ENCODE data around the gene ZNF445.
"Not testable (repeated sequence)": the region's sequence is repeated elsewhere in the genome, so short reads cannot be mapped to it uniquely, and the experiment has no call there.

The ZNF445 gene

DNA sequence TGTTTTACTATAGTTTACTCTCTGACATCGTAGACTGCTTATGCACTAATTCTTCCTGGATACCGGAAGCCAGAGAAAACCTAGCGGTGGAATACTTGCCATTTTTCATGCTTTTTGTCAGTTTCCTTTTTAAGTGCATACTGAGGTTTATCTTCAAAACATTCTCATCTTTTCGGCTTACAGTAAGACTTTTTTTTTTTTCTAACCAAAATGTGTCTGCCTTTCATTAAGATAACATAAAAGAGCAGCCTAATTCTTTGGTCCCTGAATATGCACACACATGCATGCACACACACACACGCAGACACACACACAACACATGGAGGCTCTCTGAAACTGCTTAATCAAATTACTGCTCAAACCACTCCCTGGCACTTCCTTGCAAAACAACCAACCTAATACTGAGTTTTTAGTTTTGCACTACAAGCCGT lies 1.3 kb downstream of the ZNF445 start:
- DNase-seq (ENCODE audit: low spot score), result peak; percentile 42

DNA sequence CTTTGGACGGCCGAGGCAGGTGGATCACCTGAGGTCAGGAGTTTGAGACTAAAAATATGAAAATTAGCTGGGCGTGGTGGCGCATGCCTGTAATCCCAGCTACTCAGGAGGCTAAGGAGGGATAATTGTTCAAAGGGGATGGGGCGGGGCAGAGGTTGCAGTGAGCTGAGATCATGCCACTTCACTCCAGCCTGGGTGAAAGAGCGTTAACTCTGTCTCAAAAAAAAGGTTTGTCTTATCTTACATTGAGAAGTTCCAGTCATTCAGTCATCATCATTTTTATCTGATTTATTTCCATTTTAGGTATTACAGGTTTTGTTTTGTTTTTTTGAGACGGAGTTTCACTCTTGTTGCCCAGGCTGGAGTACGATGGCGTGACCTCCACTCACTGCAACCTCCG lies 2.6 kb downstream of the ZNF445 start:
- not testable (repeated sequence) for DNase-seq (ENCODE audit: low spot score)

DNA sequence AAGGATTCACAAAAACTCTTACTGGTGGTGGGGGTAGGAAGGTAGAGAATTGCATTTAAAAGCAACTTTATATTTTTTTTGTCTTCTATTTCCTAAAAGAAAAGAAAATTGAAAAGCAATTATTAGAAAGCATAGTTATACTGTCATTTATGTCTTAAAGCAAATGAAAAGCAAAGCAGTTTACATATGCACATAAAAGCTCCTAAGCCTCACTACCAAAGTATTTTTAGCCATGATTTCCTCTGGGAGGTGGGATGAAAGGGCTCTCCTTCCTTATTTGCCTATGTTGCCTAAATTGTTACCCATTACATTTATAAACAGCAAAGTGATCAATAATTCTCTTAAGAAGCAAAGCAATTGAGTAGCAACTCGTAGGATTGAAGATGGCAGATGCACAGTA lies 7.0 kb downstream of the ZNF445 start:
- DNase-seq (ENCODE audit: low spot score), result no peak

DNA sequence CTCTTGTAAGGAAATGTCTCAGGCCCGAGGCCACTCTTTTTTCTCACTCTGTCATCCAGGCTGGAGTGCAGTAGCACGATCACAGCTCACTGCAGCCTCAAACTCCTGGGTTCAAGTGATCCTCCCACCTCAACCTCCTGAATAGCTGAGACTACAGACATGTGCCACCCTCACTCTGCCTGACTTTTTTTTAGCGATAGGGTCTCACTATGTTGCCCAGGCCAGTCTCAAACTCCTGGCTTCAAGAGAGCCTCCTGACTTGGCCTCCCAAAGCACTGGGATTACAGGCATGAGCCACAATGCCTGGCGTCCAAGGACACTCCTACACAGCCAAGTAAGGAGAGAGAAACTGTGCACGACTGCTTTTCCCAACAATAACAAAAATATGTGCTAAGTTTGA lies 7.6 kb downstream of the ZNF445 start:
- DNase-seq (ENCODE audit: low spot score), result no peak

DNA sequence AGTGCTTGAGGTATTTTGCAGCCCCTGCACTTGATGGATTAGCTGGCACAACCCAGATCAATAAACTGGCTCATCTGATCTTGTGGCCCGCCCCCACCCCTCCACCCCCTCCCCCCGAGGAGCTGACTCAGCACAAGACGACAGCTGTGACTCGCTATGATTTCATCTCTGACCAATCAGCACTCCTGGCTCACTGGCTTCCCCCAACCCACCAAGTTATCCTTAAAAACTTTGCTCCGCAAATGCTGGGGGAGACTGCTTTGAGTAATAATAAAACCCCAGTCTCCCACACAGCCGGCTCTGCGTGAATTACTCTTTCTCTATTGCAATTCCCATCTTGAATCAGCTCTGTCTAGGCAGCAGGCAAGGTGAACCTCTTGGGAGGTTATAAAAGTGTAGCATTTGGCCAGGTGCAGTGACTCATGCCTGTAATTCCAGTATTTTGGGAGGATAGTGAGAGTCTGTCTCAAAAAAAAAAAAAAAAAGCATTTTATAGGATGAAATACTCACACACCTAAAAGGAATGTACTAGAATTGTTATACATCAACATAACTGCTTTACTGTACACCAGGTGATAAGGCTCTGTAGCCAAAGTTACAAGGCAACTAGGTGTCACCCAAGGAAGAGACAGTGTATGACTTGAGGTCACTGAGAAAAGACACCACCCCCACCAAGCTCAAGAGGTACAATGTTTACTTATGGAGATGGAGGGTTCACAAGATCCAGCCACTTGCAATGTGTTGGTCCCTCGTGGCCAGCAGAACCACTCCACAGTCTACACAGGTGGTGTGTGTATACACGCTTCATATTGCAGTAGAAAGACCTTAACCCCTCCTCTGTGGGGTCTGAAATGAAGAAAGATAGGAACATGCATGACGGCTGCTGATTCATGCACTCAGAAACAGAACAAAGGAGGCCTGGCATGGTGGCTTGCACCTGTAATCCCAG lies 8.6 kb downstream of the ZNF445 start:
- no peak for DNase-seq (ENCODE audit: low spot score)

DNA sequence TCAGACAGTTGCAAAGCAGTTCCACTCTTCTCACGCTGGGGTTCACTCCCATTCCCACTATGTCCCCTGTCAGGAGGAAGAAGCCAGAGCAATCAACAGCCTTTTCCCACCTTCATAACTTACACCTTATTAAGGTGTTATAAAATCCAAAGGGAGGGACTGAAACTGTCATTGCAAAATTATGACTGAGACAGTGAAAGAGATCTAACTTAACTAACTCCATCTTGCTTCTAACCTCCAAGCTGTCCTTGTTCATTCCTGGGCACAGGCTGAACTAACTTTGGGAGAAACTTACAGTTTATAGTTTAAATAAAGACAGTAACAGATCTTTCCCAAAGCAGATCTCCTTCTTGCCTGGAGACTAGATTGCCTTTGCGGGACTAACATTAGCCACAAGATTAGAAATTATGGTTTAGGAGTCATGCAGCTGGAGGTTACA lies 9.4 kb downstream of the ZNF445 start:
- DNase-seq (ENCODE audit: low spot score), result not testable (repeated sequence)

DNA sequence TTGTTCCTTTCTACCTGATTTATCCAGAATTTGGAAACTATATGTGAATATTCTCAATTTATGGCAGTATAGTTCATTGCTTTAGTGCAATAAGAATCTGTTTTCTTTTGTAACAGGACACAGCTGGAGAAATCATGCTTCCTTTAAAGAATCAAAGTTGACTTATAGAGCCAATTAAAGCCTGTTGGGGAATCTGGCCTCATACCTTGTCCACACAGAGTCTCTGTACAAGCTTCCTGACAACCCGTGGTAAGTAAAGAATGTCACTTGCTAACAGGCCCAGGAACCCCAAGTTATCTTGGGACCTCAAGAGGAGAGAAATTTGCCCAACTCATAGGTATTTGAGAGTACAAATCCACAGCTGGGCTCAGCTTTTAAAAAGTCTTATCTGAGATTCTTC lies 10.2 kb downstream of the ZNF445 start:
- DNase-seq (ENCODE audit: low spot score), result no peak

DNA sequence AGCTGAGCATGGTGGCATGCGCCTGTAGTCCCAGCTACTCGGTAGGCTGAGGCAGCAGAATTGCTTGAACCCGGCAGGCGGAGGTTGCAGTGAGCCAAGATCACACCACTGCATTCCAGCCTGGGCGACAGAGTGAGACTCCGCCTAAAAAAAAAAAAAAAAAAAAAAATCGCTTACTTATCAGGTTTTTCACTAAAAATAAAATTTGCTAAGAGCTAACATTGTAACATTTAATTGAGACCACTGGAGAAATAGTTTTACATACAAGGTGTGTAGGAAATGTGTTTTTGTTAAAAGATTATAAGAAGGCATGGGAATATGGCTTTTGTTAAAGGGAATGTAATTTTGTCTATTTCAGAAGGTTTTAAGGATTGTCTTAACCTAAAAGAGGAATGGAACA lies 12.6 kb downstream of the ZNF445 start:
- not testable (repeated sequence) for DNase-seq (ENCODE audit: low spot score)

DNA sequence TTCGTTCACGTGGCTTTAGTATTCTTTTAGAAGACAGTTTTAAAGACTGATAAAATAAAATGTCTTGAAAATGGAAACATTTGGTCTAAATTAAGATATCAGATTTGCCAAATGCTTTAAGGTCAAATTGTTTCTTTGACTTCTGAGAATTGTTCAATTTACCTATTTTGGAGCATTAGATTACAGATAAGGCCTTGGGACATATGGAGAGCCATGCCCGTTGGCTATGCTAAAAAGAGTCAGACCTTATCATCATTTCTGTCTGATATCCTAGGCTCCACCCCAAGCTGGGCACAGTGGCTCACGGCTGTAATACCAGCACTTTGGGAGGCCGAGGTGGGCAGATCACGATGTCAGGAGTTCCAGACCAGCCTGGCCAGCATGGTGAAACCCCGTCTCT lies 13.0 kb downstream of the ZNF445 start:
- no peak for DNase-seq (ENCODE audit: low spot score)

DNA sequence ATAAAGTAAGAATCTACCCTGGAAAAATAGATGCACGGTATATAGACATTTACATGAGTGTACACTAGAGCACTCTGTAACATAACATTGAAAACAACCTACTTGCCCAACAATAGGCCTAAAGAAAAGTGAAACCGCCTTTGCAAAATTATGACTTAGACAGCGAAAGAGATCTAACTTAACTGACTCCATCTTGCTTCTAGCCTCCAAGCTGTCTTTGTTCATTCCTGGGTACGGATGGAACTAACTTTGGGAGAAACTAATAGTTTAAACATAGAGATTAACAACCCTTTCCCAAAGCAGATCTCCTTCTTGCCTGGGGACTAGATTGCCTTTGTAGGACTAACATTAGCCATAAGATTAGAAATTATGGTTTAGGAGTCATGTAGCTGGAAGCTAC lies 17.4 kb downstream of the ZNF445 start:
- DNase-seq (ENCODE audit: low spot score), result not testable (repeated sequence)

DNA sequence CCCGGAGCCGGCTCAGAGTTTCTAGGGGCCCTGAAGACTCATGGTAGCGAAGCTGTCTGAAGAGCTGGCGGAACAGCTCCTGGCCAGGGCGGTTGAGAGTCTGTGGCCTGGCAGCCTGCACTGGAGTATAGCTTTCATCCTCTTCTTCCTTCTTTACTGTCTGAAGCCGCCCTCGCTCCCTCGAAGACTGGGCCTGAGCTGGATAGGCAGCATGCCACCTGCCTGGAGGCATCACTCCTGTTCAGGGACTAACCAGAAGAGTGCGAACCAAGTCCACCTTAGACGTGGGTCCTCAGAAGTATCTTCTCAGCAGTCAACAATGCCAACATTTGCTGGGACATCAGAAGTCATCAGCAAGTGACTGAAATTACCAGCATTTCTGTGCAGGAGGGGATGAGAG lies 22.2 kb downstream of the ZNF445 start:
- DNase-seq (ENCODE audit: low spot score), result no peak

DNA sequence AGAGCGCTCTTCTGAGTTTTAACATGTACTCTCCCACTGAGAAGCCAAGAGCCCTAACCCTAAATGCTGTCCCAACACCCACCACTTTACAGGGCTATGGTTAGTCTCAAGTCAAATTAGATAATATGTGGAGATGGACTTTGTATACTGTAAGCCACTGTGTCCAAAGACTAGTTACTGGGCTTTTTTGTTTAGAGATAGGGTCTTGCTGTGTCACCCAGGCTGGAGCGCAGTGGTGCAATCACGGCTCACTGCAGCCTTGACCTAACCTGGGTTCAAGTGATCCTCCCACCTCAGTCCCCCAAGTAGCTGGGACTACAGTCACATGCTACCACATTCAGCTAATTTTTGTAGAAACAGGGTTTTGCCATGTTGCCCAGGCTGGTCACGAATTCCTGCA lies 23.2 kb downstream of the ZNF445 start:
- no peak for DNase-seq (ENCODE audit: low spot score)

DNA sequence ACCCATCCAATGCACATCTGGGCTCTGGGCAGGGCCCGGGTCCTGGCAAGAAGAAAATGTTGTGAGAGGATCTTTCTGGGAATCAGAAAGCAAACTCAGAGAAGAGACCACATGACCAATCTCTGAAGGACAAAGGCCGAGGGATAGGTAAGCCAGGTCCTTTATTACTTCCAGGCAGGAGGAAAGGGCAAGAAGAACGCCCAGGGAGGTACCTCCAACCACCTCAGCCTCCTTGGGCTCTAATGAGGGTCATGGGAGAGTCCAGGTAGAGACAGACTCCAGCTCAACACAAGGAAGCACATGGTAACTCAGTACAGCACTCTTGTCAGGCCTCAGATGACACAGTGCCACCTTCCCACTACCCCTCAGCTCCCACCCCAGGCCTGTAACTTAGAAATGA lies 26.0 kb downstream of the ZNF445 start:
- DNase-seq (ENCODE audit: low spot score), result no peak

DNA sequence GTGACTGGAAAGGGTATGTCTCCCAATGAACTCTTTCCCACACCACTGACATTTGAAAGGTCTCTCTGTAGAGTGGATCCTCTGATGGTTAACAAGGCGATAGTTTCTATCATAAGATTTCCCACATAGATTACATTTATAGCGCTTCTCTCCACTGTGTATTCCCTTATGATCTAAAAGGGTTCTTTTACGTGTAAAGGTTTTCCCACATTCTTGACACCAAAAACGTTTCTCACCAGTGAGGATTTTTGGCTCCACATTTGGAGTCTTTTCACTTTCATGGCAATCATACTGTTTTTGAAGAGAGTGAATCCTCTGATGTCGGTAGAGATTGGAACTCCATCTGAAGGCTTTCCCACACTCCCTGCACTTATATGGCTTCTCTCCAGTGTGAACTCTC lies 30.5 kb downstream of the ZNF445 start:
- DNase-seq (ENCODE audit: low spot score), result no peak

DNA sequence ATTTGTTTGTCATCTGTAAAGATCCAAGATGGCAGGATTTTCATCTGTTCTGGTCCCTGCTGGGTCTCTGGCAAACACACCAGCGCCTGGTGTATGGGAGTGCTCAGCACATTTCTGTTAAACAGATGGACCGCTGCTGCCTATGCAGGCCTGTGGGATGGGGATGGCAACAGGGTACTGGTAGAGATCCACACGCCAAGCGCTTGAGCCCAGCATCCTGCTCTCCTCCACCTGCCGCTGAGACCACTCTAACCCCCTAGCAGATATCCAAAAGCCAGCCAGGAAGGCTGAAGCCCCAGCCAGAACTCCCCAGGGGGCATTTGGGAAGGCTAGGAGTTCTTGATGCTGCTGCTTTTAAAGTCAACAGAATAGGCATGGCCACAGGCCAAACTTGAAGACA lies 31.7 kb downstream of the ZNF445 start:
- DNase-seq (ENCODE audit: low spot score), result no peak

DNA sequence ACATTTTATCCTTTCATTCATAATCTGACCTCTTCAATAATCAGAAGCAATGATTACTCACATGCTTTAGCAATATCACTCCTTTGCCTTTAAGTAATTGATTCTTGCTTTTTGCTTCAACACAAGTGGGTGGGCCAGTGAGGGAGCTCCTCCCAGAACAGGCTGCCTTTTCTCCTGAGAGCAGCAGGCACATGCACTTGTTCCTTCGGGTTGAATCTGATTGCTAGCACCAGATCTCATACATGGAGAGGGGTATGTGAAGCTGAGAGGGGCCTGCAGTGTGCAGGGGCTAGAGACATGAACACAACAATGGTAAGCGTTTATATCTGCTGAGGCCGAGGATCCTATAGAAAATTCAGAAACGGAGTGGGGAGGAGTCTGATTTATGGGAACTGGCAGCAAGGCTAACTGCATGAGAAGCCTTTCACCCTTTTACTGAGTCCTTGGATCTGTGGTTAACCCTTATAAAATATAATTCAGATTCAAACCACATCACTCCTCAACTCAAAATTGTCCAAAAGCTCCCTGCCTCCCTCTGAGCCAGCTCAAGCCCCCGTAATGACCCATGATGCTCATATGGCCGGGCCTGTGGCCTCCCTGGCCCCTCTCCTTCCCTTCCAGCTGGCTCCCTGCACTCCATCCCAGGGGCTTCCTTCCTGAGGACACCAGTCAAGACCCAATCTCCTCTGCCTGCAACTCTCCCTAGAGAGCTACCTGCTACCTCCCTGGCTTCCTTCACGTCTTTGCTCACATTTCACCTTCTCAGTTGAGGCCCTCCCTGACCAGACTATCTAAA lies 32.4 kb downstream of the ZNF445 start:
- DNase-seq (ENCODE audit: low spot score), result no peak

DNA sequence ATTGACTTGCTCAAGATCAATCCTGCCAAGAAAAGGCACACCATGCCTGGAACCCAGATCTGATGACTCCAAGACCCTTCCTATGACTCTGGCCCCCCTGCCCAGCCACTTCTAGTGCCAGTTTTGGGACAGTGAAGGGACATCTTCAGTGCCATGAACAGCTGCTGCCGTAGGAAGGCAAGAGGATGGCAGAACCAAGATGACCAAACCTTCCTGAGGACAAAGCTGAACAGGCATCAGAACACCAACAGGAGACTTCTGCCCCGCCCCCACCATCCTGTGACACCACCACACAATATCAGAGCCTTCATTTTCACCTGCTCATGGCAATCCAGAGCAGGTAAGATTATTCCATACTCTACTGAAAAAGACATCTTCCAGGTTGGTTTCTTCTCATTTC lies 33.0 kb downstream of the ZNF445 start:
- no peak for DNase-seq (ENCODE audit: low spot score)

DNA sequence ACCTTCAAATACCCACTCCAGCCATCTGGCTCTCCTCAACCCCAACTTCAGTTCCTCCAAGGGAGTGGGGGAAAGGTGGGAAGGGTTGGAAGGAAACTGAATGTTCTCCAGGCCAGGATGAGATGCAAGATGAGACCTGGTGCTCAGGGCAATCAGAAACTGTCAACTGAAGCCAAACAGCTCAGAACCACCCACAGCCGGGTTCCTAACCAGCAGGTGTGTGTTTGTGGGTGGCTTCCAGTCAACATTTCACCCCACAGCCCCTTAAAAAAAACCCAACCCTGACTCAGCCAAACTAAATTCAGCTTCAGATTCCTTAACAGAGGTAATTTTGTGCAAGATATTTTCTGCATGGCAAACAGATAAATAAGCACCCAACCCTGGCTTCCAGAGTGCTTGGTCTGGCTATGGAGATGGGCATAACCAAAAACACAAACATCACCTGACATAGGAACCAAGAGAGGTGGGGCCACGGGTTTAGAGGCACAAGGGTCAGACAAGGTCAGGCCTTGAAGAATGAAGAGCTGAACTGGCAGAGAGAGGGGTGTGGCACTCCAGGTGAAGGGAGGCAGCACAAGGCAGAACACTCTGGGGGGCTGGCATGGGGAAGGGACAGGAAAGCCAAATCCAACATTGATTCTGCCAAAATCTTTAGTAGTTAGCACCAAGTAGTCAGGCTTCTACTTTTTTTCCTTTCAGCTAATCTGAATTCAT lies 34.7 kb downstream of the ZNF445 start:
- no peak for DNase-seq (ENCODE audit: low spot score)

DNA sequence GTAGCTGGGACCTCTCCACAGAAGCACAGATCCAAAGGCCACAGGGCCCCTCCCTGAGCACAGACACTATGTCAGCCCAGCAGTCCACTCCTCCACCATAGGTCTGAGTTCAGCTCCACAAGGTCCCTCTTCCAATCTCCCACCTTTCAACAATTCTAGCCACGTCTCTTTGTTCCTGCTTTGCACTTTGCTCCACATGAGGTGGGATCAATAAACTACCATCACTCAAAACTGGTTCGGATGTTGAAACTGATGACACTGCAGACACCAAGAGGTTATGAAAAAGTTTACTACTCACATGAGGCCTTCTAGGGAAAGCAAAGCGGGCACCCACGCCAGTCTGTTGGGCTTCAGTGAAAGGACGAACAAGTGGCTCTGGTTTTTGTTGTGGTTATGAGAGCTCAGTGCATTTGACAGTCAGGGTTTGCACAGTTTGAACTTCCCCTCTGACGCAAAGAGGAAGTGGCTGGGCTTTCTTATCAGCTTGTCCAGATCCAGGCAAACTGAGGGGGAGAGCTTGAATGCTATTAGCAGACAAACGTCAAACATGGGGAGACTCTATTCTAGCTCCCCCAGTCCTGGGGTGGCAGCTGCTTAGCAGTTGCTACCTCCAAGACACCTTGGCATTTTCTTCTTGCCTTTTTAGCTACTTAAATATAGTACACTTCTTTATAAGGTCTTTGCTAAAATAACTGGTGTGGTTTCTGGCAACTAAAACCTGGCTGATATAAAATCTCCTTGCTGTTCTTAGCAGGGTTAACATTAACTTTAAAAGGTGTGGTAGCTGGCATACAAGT lies 37.8 kb downstream of the ZNF445 start:
- DNase-seq (ENCODE audit: low spot score), result peak; percentile 78

DNA sequence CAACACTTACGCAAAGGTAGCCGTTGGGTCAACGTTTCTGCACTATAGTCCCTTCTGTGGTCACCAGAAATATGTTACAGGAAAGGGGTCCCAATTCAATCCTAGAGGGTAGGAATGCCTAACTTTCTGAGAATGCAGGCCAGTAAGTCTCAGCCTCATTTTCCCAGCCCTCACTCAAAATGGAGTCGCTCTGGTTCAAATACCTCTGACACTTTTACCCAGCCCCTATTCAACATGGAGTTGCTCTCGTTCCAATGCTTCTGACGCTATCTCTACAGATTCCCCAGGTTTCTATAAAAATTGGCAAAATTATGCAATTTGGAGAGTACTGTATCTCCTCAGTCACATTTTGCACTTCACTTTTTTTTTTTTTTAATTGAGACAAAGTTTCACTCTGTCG lies 39.7 kb downstream of the ZNF445 start:
- no peak for DNase-seq (ENCODE audit: low spot score)

DNA sequence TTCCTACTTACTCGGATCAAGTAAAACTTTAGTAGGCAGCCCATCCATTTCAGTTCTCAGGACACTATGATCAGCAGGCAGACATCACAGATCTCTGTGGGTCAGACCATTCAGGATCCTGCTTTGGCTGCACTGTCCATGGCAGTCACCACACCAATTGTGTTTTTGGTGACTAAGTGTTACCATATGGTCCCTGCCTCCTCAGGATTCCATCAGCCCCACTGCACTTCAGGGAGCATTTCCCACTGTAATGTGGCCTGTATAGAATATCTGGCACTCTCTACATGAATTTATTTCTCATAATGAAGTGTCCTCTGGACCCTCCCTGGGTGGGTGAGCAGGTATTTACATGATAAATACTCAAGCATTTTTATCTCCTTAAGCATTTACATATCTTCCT lies 41.3 kb downstream of the ZNF445 start:
- no peak for DNase-seq (ENCODE audit: low spot score)

All from hepatic stellate cell (primary cell).